ENCODE measurements around the gene SLC25A48.

The SLC25A48 gene

GRCh38 chr5:135887447-135887864 lies 53.0 kb downstream of the SLC25A48 start (continued):
- 0 out of 2 replicates have a peak, but pooled peaks have one; percentile 21 for TF ChIP-seq GLIS2 (tag by site-specific recombination; IDR thresholded peaks at IDR 0.05)
- TF ChIP-seq ZNF692 (tag by site-specific recombination; IDR thresholded peaks at IDR 0.05) = peak; percentile 24; the same call in 1 of the 2 replicates
- peak; percentile 88 for TF ChIP-seq CTCF (tag by site-specific recombination; IDR thresholded peaks at IDR 0.05)
- TF ChIP-seq ZNF76 (tag by site-specific recombination; IDR thresholded peaks at IDR 0.05; ENCODE audit: borderline replicate concordance, low read depth) = no peak
- no peak for TF ChIP-seq ZNF521 (tag by site-specific recombination; IDR thresholded peaks at IDR 0.05)
- no peak for TF ChIP-seq ZNF426 (tag by site-specific recombination; IDR thresholded peaks at IDR 0.05)
- peak; percentile 54; the same call in 1 of the 2 replicates for TF ChIP-seq PRDM4 (tag by site-specific recombination; IDR thresholded peaks at IDR 0.05)
- TF ChIP-seq ZBTB8A (tag by site-specific recombination; IDR thresholded peaks at IDR 0.05) = 0 out of 2 replicates have a peak, but pooled peaks have one; percentile 16
- peak; percentile 47; the same call in 1 of the 2 replicates for TF ChIP-seq ZSCAN30 (tag by site-specific recombination; IDR thresholded peaks at IDR 0.05)
- TF ChIP-seq ZNF561 (tag by site-specific recombination; IDR thresholded peaks at IDR 0.05; ENCODE audit: borderline replicate concordance) = 0 out of 2 replicates have a peak, but pooled peaks have one; percentile 33
- no peak for TF ChIP-seq ZNF114 (tag by site-specific recombination; IDR thresholded peaks at IDR 0.05)
- TF ChIP-seq ZNF404 (tag by site-specific recombination; IDR thresholded peaks at IDR 0.05) = no peak
- no peak for TF ChIP-seq ZNF211 (tag by site-specific recombination; IDR thresholded peaks at IDR 0.05; ENCODE audit: low read depth)
- TF ChIP-seq ZBTB48 (tag by site-specific recombination; IDR thresholded peaks at IDR 0.05) = no peak
- TF ChIP-seq ZBTB26 (tag by site-specific recombination; optimal IDR thresholded peaks at IDR 0.05) = peak; percentile 17
- peak; percentile 91 for TF ChIP-seq ZNF654 (tag by site-specific recombination; IDR thresholded peaks at IDR 0.05; ENCODE audit: low read depth)
- peak; percentile 35; the same call in 1 of the 2 replicates for TF ChIP-seq ZNF660 (tag by site-specific recombination; IDR thresholded peaks at IDR 0.05)
- peak; percentile 12; the same call in 1 of the 2 replicates for TF ChIP-seq GLIS1 (tag by site-specific recombination; IDR thresholded peaks at IDR 0.05)
- peak; percentile 18; the same call in 1 of the 2 replicates for TF ChIP-seq ZBTB17 (tag by site-specific recombination; IDR thresholded peaks at IDR 0.05)
- TF ChIP-seq ZNF621 (tag by site-specific recombination; IDR thresholded peaks at IDR 0.05) = no peak
- peak; percentile 47 for TF ChIP-seq ZIC2 (tag by site-specific recombination; IDR thresholded peaks at IDR 0.05)

Measured in HEK293 (cell line).